HG03175 (cell line): ENCODE data around the gene TMEM135.
"Not testable (repeated sequence)": the region's sequence is repeated elsewhere in the genome, so short reads cannot be mapped to it uniquely, and the experiment has no call there.

Source experiments
- ATAC-seq: cut with Tn5 transposase; IDR thresholded peaks from one replicate; pipeline ENCODE4 v1.9.1; 2021; ENCODE audit warnings: mild to moderate bottlenecking, moderate library complexity; ENCODE audit not compliant: unreplicated experiment

Gene TMEM135

GRCh38 chr11:87076260-87076783, 38.6 kb downstream of the TMEM135 start:
- no peak for ATAC-seq

GRCh38 chr11:87076874-87077429, 39.2 kb downstream of the TMEM135 start:
- no peak for ATAC-seq

GRCh38 chr11:87081358-87081757, 43.6 kb downstream of the TMEM135 start:
- peak; percentile 73 for ATAC-seq

- no peak for ATAC-seq
Observed at GRCh38 chr11:87082590-87082989, 44.9 kb downstream of the TMEM135 start.

- ATAC-seq, result no peak
Observed at GRCh38 chr11:87083029-87083428, 45.3 kb downstream of the TMEM135 start.

GRCh38 chr11:87092159-87092558, 54.4 kb downstream of the TMEM135 start:
- no peak for ATAC-seq

- ATAC-seq, result no peak
Observed at GRCh38 chr11:87092567-87092966, 54.8 kb downstream of the TMEM135 start.

- ATAC-seq, result peak; percentile 98
Observed at GRCh38 chr11:87097582-87097981, 59.8 kb downstream of the TMEM135 start.

- ATAC-seq, result no peak
Observed at GRCh38 chr11:87101956-87102580, 64.3 kb downstream of the TMEM135 start.

GRCh38 chr11:87105826-87106225, 68.1 kb downstream of the TMEM135 start:
- ATAC-seq, result not testable (repeated sequence)

GRCh38 chr11:87107379-87107778, 69.6 kb downstream of the TMEM135 start:
- ATAC-seq, result not testable (repeated sequence)

GRCh38 chr11:87110443-87111131, 72.9 kb downstream of the TMEM135 start:
- no peak for ATAC-seq

- no peak for ATAC-seq
Observed at GRCh38 chr11:87114093-87114492, 76.4 kb downstream of the TMEM135 start.

- no peak for ATAC-seq
Observed at GRCh38 chr11:87116185-87116584, 78.5 kb downstream of the TMEM135 start.

GRCh38 chr11:87120937-87121336, 83.2 kb downstream of the TMEM135 start:
- no peak for ATAC-seq

GRCh38 chr11:87122852-87123251, 85.1 kb downstream of the TMEM135 start:
- ATAC-seq, result no peak

- ATAC-seq, result no peak
Observed at GRCh38 chr11:87125257-87125656, 87.5 kb downstream of the TMEM135 start.

GRCh38 chr11:87127101-87127500, 89.4 kb downstream of the TMEM135 start:
- no peak for ATAC-seq

- no peak for ATAC-seq
Observed at GRCh38 chr11:87128372-87128771, 90.6 kb downstream of the TMEM135 start.

- no peak for ATAC-seq
Observed at GRCh38 chr11:87134524-87135106, 96.9 kb downstream of the TMEM135 start.

GRCh38 chr11:87136236-87136635, 98.5 kb downstream of the TMEM135 start:
- ATAC-seq, result no peak

- no peak for ATAC-seq
Observed at GRCh38 chr11:87137711-87138110, 100.0 kb downstream of the TMEM135 start.
